Stomach (tissue), 9 donors: ENCODE data around the gene TPCN1. TPM values are rescaled to one million over a fixed set of nuclear protein-coding genes. Genes with fewer than 3 reads are reported as not detected.

Source experiments
- DNase-seq, 2 donors: peaks; one replicate each; pipeline versions ENCODE4 v3.0.0 to v3.0.0-alpha.2; 2013 to 2019
- H3K27ac ChIP-seq, 5 donors: fragments of 200-600 bp in 4 of 5; sonication (generic) in 4 of 5; one replicate each; pipeline ENCODE4 v1.5.1; 2013 to 2019; ENCODE audit warnings: mild to moderate bottlenecking in 1 of 5, moderate library complexity in 1 of 5
- H3K27me3 ChIP-seq, 3 donors: fragments of 200-600 bp; sonication (generic); one replicate each; pipeline ENCODE4 v1.5.1; 2017 to 2019; ENCODE audit warnings: mixed run types in 1 of 3
- H3K36me3 ChIP-seq, 4 donors: fragments of 200-600 bp; sonication (generic); 1 replicate in 3 of 4; 2 replicates in 1 of 4; pipeline ENCODE4 v1.5.1; 2016 to 2019
- H3K4me1 ChIP-seq, 4 donors: fragments of 200-600 bp; sonication (generic); one replicate each; pipeline ENCODE4 v1.5.1; 2016 to 2019
- H3K4me3 ChIP-seq, 4 donors: fragments of 200-600 bp; sonication (generic) in 3 of 4; one replicate each; pipeline ENCODE4 v1.5.1; 2016 to 2019; ENCODE audit warnings: mild to moderate bottlenecking in 1 of 4
- H3K9me3 ChIP-seq, 4 donors: fragments of 200-600 bp; sonication (generic); one replicate each; pipeline ENCODE4 v1.5.1; 2016 to 2019
- CTCF ChIP-seq, 7 experiments: fragments of 450-650 bp in 4 of 7; fragments of 200-600 bp in 3 of 7; sonication (generic) in 3 of 7; IDR thresholded peaks; one replicate each; pipeline ENCODE4 v1.5.1; 2016 to 2019; ENCODE audit warnings: antibody characterized with exemption in 7 of 7, control low read depth in 2 of 7, mild to moderate bottlenecking in 1 of 7
- EP300 ChIP-seq: sonication (generic); formaldehyde crosslinking; IDR thresholded peaks from one replicate; pipeline ENCODE4 v1.6.1; 2017; ENCODE audit warnings: antibody characterized with exemption
- POLR2A ChIP-seq, 4 donors: fragments of 450-650 bp; IDR thresholded peaks; one replicate each; pipeline ENCODE4 v1.6.1; 2016; ENCODE audit warnings: antibody characterized with exemption in 4 of 4, control low read depth in 2 of 4, mild to moderate bottlenecking in 1 of 4, moderate library complexity in 1 of 4
- POLR2AphosphoS5 ChIP-seq, 3 donors: sonication (generic); formaldehyde crosslinking; IDR thresholded peaks; one replicate each; pipeline ENCODE4 v1.6.1; 2016; ENCODE audit warnings: antibody characterized with exemption in 3 of 3
- WGBS, 5 donors: extraction: QIAGEN DNeasy Blood & Tissue Kit in 3 of 5; methylation state at CpG; one replicate each; pipeline versions ENCODE4 v1.1.5 to v1.1.7; 2013 to 2018; 5-methylcytosine and 5-hydroxymethylcytosine counted together
- intact Hi-C: fragments of 100-400 bp; cut with DNase I; formaldehyde crosslinking; loops from one replicate; pipeline ENCODE4 v1.15.1; 2023; ENCODE audit warnings: low total_unique reads
- polyA plus RNA-seq, 3 donors: library from polyadenylated mRNA; stranded (reverse); fragments of 200-250 nt; gene quantifications; one replicate each; pipeline ENCODE4 v1.2.3, GENCODE V29; 2013
- small RNA-seq, 4 donors: library from RNA; depleted of rRNA; stranded (forward); fragments of <200 nt; gene quantifications; one replicate each; pipeline ENCODE3, GENCODE V24; 2016
- total RNA-seq, 5 donors: library from RNA; depleted of rRNA; stranded (reverse); fragments of >200 nt; gene quantifications; one replicate each; pipeline versions ENCODE4 v1.1.0 to v1.2.3, GENCODE V29; 2014 to 2016
- donor health status: healthy with polysubstance abuse.
- donor health status: Bipolar disorder and iron deficiency.
- donor health status: healthy.

Gene TPCN1
- total and polyA plus RNA-seq, 8 donors, result 5.8 to 78.2 (median 30.2) TPM

DNA sequence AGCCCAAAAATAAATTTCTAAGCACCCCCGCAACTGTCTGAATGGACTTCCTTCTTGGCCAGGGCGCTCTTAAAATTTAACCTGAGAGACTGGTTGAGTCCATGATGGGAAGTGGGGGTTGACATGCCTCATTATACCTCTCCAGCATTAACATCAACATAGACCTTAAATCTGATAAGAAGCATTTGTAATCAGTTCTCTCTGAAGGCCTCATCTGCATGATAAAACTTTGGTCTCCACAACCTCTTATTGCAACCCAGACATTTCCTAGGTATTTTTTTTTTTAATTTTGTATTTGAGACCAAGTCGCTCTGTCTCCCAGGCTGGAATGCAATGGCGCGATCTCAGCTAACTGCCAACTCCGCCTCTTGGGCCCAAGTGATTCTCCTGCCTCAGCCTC is 124.1 kb downstream of the TPCN1 start:
- H3K27me3 ChIP-seq, result peaks cover 0 to 16% (median 0%) of the 10 kb centered on the region in 3 donors
- no peaks in the 10 kb centered on the region for H3K9me3 ChIP-seq
- H3K27ac ChIP-seq, result no peak overlapping the region
- H3K36me3 ChIP-seq, result no peaks in the 10 kb centered on the region
- TF ChIP-seq POLR2A (IDR thresholded peaks at IDR 0.05), result no peak
- TF ChIP-seq POLR2AphosphoS5 (IDR thresholded peaks at IDR 0.05), result no peak
- TF ChIP-seq EP300, result no peak
- TF ChIP-seq CTCF (IDR thresholded peaks at IDR 0.05), result no peak
- 94 to 98% (median 95%) methylated on average over 6 of the region's 6 CpGs for WGBS, 5 donors
- H3K4me3 ChIP-seq, result no peak overlapping the region
- intact Hi-C loops, result no loop called here
- H3K4me1 ChIP-seq, result no peaks in the 10 kb centered on the region
- DNase-seq, result no peak

GRCh38 chr12:113346353-113346752 is 125.1 kb downstream of the TPCN1 start:
- 85 to 89% (median 87%) methylated on average over 5 of the region's 5 CpGs for WGBS, 5 donors
- no peak for DNase-seq

GRCh38 chr12:113347107-113347506 is 125.8 kb downstream of the TPCN1 start:
- Histone ChIP-seq H3K27me3 (peaks cover 0 to 16% (median 0%) of the 10 kb centered on the region in 3 donors), H3K4me1 (no peaks in the 10 kb centered on the region), H3K27ac (no peak overlapping the region), H3K9me3 (no peaks in the 10 kb centered on the region), H3K36me3 (no peaks in the 10 kb centered on the region), H3K4me3 (no peak overlapping the region)
- TF ChIP-seq EP300, result no peak
- no peak for TF ChIP-seq POLR2AphosphoS5 (IDR thresholded peaks at IDR 0.05)
- TF ChIP-seq POLR2A (IDR thresholded peaks at IDR 0.05), result no peak
- TF ChIP-seq CTCF (IDR thresholded peaks at IDR 0.05), result no peak
- no peak for DNase-seq
- intact Hi-C loops, result no loop called here
- WGBS, 5 donors, result 84 to 94% (median 89%) methylated on average over 3 of the region's 3 CpGs

More at GRCh38 chr12:113346353-113346752, 125.1 kb downstream of the TPCN1 start:
- no peak overlapping the region for H3K4me3 ChIP-seq
- H3K36me3 ChIP-seq, result no peaks in the 10 kb centered on the region
- no peaks in the 10 kb centered on the region for H3K4me1 ChIP-seq
- H3K9me3 ChIP-seq, result no peaks in the 10 kb centered on the region
- H3K27ac ChIP-seq, result no peak overlapping the region
- intact Hi-C loops, result no loop called here
- H3K27me3 ChIP-seq, result peaks cover 0 to 16% (median 0%) of the 10 kb centered on the region in 3 donors
- TF ChIP-seq POLR2AphosphoS5 (IDR thresholded peaks at IDR 0.05), result no peak
- no peak for TF ChIP-seq CTCF (IDR thresholded peaks at IDR 0.05)
- no peak for TF ChIP-seq POLR2A (IDR thresholded peaks at IDR 0.05)
- TF ChIP-seq EP300, result no peak

DNA sequence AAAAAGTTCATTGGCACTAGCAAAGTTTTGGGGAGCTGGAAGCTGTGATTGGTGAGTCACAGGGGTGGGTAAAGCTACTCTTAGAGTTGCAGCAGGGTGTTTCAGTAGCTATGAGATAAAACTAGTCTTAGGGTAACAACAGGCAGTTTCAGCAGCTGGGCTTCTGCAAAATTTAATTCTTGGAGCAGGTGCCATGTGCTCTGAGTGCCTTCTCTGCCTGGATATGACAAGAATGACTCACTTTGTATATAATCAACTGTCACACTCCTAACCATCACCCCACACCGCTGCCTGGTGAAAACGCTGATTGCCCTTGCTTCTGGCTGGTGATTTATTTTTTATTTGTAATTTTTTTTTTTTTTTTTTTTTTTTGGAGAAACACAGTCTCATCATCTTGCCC is 126.6 kb downstream of the TPCN1 start:
- H3K27me3 ChIP-seq, result peaks cover 0 to 16% (median 0%) of the 10 kb centered on the region in 3 donors
- H3K27ac ChIP-seq, result no peak overlapping the region
- intact Hi-C loops, result no loop called here
- WGBS, 5 donors, result 59 to 89% (median 84%) methylated on average over 2 of the region's 2 CpGs
- no peaks in the 10 kb centered on the region for H3K9me3 ChIP-seq
- TF ChIP-seq EP300 (no peak), POLR2A (IDR thresholded peaks at IDR 0.05) (no peak), POLR2AphosphoS5 (IDR thresholded peaks at IDR 0.05) (no peak), CTCF (IDR thresholded peaks at IDR 0.05) (no peak)
- no peaks in the 10 kb centered on the region for H3K36me3 ChIP-seq
- H3K4me1 ChIP-seq, result no peaks in the 10 kb centered on the region
- H3K4me3 ChIP-seq, result no peak overlapping the region
- no peak for DNase-seq

Small RNA genes within 50 kb of the gene (small RNA-seq; reads per million reads assigned to genes)
- gene MIR6762 (0 to 0.34 (median 0) reads per million in 4 donors), gene RF00019 (0 reads per million in 4 donors)

Other genes with a start within 250 kb of the TPCN1 start
- gene OAS2, start 242.9 kb upstream of the TPCN1 start, total RNA-seq, result 10 to 100 TPM in 4 of 5 donors, not detected in 1; 11.4 to 25.1 (median 19.0) TPM
- 10 to 100 TPM in 2 of 3 donors, 1 to 10 TPM in 1; 8.5 to 11.8 (median 10.9) TPM for gene OAS2, start 242.9 kb upstream of the TPCN1 start, polyA plus RNA-seq
- gene DTX1, start 164.7 kb upstream of the TPCN1 start, total RNA-seq, result 1 to 10 TPM in 4 of 5 donors, under 1 TPM in 1; 0.43 to 6.2 (median 2.7) TPM
- 1 to 10 TPM; 1.0 to 1.5 (median 1.1) TPM for gene DTX1, start 164.7 kb upstream of the TPCN1 start, polyA plus RNA-seq
- gene RASAL1, start 85.7 kb upstream of the TPCN1 start, total RNA-seq, result 10 to 100 TPM in 3 of 5 donors, 1 to 10 TPM in 2; 8.8 to 62.0 (median 47.3) TPM
- gene RASAL1, start 85.7 kb upstream of the TPCN1 start, polyA plus RNA-seq, result 10 to 100 TPM in 2 of 3 donors, 1 to 10 TPM in 1; 3.0 to 28.9 (median 18.8) TPM
- 1 to 10 TPM in 1 of 5 donors, not detected in 4; 5.7 TPM for gene CFAP73, start 71.7 kb upstream of the TPCN1 start, total RNA-seq
- 1 to 10 TPM in 1 of 3 donors, under 1 TPM in 2; 0.44 to 2.6 (median 0.70) TPM for gene CFAP73, start 71.7 kb upstream of the TPCN1 start, polyA plus RNA-seq
- gene DDX54, start 36.0 kb upstream of the TPCN1 start, total RNA-seq, result 100 to 1,000 TPM in 1 of 5 donors, 10 to 100 TPM in 4; 14.6 to 167 (median 41.7) TPM
- 10 to 100 TPM; 28.5 to 64.6 (median 34.1) TPM for gene DDX54, start 36.0 kb upstream of the TPCN1 start, polyA plus RNA-seq
- 10 to 100 TPM in 2 of 5 donors, 1 to 10 TPM in 3; 4.1 to 19.2 (median 5.0) TPM for gene RITA1, start 35.7 kb upstream of the TPCN1 start, total RNA-seq
- 10 to 100 TPM in 2 of 3 donors, 1 to 10 TPM in 1; 8.4 to 14.3 (median 11.5) TPM for gene RITA1, start 35.7 kb upstream of the TPCN1 start, polyA plus RNA-seq
- gene SLC8B1, start 113.6 kb downstream of the TPCN1 start, total RNA-seq, result 100 to 1,000 TPM in 1 of 5 donors, 10 to 100 TPM in 4; 16.5 to 167 (median 49.8) TPM
- 10 to 100 TPM in 2 of 3 donors, 1 to 10 TPM in 1; 9.0 to 19.7 (median 13.8) TPM for gene SLC8B1, start 113.6 kb downstream of the TPCN1 start, polyA plus RNA-seq
- gene PLBD2, start 137.1 kb downstream of the TPCN1 start, total RNA-seq, result 10 to 100 TPM in 3 of 5 donors, 1 to 10 TPM in 2; 2.7 to 32.4 (median 18.1) TPM
- gene PLBD2, start 137.1 kb downstream of the TPCN1 start, polyA plus RNA-seq, result 1 to 10 TPM; 5.2 to 8.2 (median 8.2) TPM
- 1 to 10 TPM in 2 of 5 donors, not detected in 3; 1.2 to 4.2 TPM for gene SDS, start 182.4 kb downstream of the TPCN1 start, total RNA-seq
- gene SDS, start 182.4 kb downstream of the TPCN1 start, polyA plus RNA-seq, result 1 to 10 TPM in 2 of 3 donors, under 1 TPM in 1; 0.25 to 4.7 (median 1.4) TPM
- 10 to 100 TPM in 2 of 5 donors, 1 to 10 TPM in 1, not detected in 2; 5.9 to 27.2 (median 16.2) TPM for gene SDSL, start 200.9 kb downstream of the TPCN1 start, total RNA-seq
- gene SDSL, start 200.9 kb downstream of the TPCN1 start, polyA plus RNA-seq, result 10 to 100 TPM; 11.8 to 19.6 (median 13.9) TPM